ENCODE results near the gene GFI1B. TPM values are rescaled to one million over a fixed set of nuclear protein-coding genes. Genes with fewer than 3 reads are reported as not detected.

GFI1B gene
- polyA plus RNA-seq, 2 of the 4 experiments (the other 2 are of a cell fraction) = 0.09 TPM; not detected in 1

- FAIRE-seq (no peak), ATAC-seq (peak in 1 of 2 experiments; percentile 53; a peak in 2 of 6 replicates), DNase-seq (ENCODE audit: low read depth in 1 of 2, low spot score in 1 of 2) (peak in 1 of 2 experiments; percentile 28)
- no peak overlapping the region for H3K4me2 ChIP-seq
- H3K27ac ChIP-seq = no peak overlapping the region
- CTCF ChIA-PET = no interaction called here
- no peak overlapping the region for H3K4me3 ChIP-seq
- no peak for TF ChIP-seq POLR2A (IDR thresholded peaks at IDR 0.05; ENCODE audit: low read length)
- H3K9me3 ChIP-seq = peaks cover 16% of the 10 kb centered on the region
- no peaks in the 10 kb centered on the region for H3K4me1 ChIP-seq
- 50% methylated on average over 2 of the region's 2 CpGs for WGBS (ENCODE audit: missing lambda C conversion rate)
- POLR2A ChIA-PET = no interaction called here
These were observed 30.3 kb downstream of the GFI1B start for GRCh38 chr9:133008824-133009223.

- no peak overlapping the region for H3K4me2 ChIP-seq
- H3K4me1 ChIP-seq = no peaks in the 10 kb centered on the region
- H3K27ac ChIP-seq = no peak overlapping the region
- ATAC-seq = no peak
- POLR2A ChIA-PET = no interaction called here
- FAIRE-seq = no peak
- H3K9me3 ChIP-seq = peaks cover 23% of the 10 kb centered on the region
- TF ChIP-seq USF2 (IDR thresholded peaks at IDR 0.05) = no peak
- no peak for TF ChIP-seq NPAS2 (CRISPR knock-in tag; IDR thresholded peaks at IDR 0.05; ENCODE audit: borderline replicate concordance)
- no peak for TF ChIP-seq RARB (CRISPR knock-in tag; IDR thresholded peaks at IDR 0.05)
- H3K4me3 ChIP-seq = no peak overlapping the region
- no peak for DNase-seq (ENCODE audit: low read depth in 1 of 2, low spot score in 1 of 2)
- CTCF ChIA-PET = interaction anchor here (1.0 to 5.0 kb wide), 3 partner anchors 13 to 38 kb away, joined by 3 to 46 read pairs (median 4); partner anchors contain the start of gene GFI1B
- 20% methylated on average over 5 of the region's 5 CpGs for WGBS (ENCODE audit: missing lambda C conversion rate)
These were observed 31.6 kb downstream of the GFI1B start for GRCh38 chr9:133009906-133010582.

- FAIRE-seq (no peak), ATAC-seq (no peak), DNase-seq (ENCODE audit: low read depth in 1 of 2, low spot score in 1 of 2) (no peak)
- Histone ChIP-seq H3K27ac (no peak overlapping the region), H3K4me3 (no peak overlapping the region), H3K4me1 (no peaks in the 10 kb centered on the region), H3K9me3 (peaks cover 36% of the 10 kb centered on the region), H3K4me2 (no peak overlapping the region)
- CTCF ChIA-PET = interaction anchor here (5.0 kb wide), 1 partner anchor 8 kb away, joined by 46 read pairs; no protein-coding TSS in a partner anchor
- TF ChIP-seq KDM1A (IDR thresholded peaks at IDR 0.05; ENCODE audit: low read depth) (no peak), E2F6 (IDR thresholded peaks at IDR 0.05; ENCODE audit: borderline replicate concordance, low read depth) (no peak), MAZ (IDR thresholded peaks at IDR 0.05; ENCODE audit: borderline replicate concordance, low read depth, low read length) (no peak), EHMT2 (IDR thresholded peaks at IDR 0.05; ENCODE audit: low read depth) (no peak), JUN (IDR thresholded peaks at IDR 0.05) (no peak), EP300 (IDR thresholded peaks at IDR 0.05) (no peak), GATA3 (IDR thresholded peaks at IDR 0.05; ENCODE audit: borderline replicate concordance) (no peak), RNF2 (IDR thresholded peaks at IDR 0.05; ENCODE audit: borderline replicate concordance, low read depth) (no peak), HOXA7 (CRISPR knock-in tag; IDR thresholded peaks at IDR 0.05) (no peak), FOSL2 (IDR thresholded peaks at IDR 0.05) (no peak), FOSL2 (CRISPR knock-in tag; IDR thresholded peaks at IDR 0.05) (no peak), CHD4 (IDR thresholded peaks at IDR 0.05; ENCODE audit: borderline replicate concordance) (no peak), CHD2 (IDR thresholded peaks at IDR 0.05; ENCODE audit: low read length, partially characterized antibody) (no peak)
- POLR2A ChIA-PET = no interaction called here
- WGBS (ENCODE audit: missing lambda C conversion rate) = 51% methylated on average over 5 of the region's 5 CpGs
These were observed 36.2 kb downstream of the GFI1B start for GRCh38 chr9:133014696-133015095.

- FAIRE-seq (no peak), DNase-seq (ENCODE audit: low read depth in 1 of 2, low spot score in 1 of 2) (peak in 1 of 2 experiments; percentile 22), ATAC-seq (peak in 1 of 2 experiments; percentile 30; a peak in 3 of 6 replicates)
- Histone ChIP-seq H3K9me3 (no peaks in the 10 kb centered on the region), H3K4me2 (no peak overlapping the region), H3K4me1 (no peaks in the 10 kb centered on the region), H3K27ac (no peak overlapping the region), H3K4me3 (no peak overlapping the region)
- ChIA-PET POLR2A (interaction anchor here (1.6 kb wide), 1 partner anchor 8 kb away, joined by 27 read pairs; the partner anchor contains the start of gene GTF3C5), CTCF (interaction anchor here (0.7 to 3.6 kb wide), 30 partner anchors 9 to 478 kb away, joined by 3 to 71 read pairs (median 4); partner anchors contain the start of gene GTF3C5)
- 64% methylated on average over 26 of the region's 26 CpGs for WGBS (ENCODE audit: missing lambda C conversion rate)
- TF ChIP-seq KDM5A (IDR thresholded peaks at IDR 0.05) (no peak), HDAC2 (IDR thresholded peaks at IDR 0.05) (no peak), FOSL2 (IDR thresholded peaks at IDR 0.05) (no peak), FOSL2 (CRISPR knock-in tag; IDR thresholded peaks at IDR 0.05) (no peak), JUNB (IDR thresholded peaks at IDR 0.05) (no peak), EHF (CRISPR knock-in tag; IDR thresholded peaks at IDR 0.05) (no peak), CEBPB (IDR thresholded peaks at IDR 0.05) (no peak), EP300 (IDR thresholded peaks at IDR 0.05) (no peak), CBX8 (IDR thresholded peaks at IDR 0.05) (no peak), CHD4 (IDR thresholded peaks at IDR 0.05; ENCODE audit: borderline replicate concordance) (no peak), ZC3H11A (IDR thresholded peaks at IDR 0.05) (no peak), FOXS1 (CRISPR knock-in tag; IDR thresholded peaks at IDR 0.05) (no peak)
These were observed 44.8 kb downstream of the GFI1B start for GRCh38 chr9:133023117-133023890.
